Retinal pigment epithelial cell (primary cell): ENCODE data around the gene ZNF672.

Source experiments
- DNase-seq: peaks from one replicate; pipeline ENCODE4 v3.0.0-alpha.2; 2010; ENCODE audit warnings: low read depth
- H3K4me3 ChIP-seq: 2 replicates; pipeline ENCODE4 v1.5.1; 2011; ENCODE audit warnings: mild to moderate bottlenecking, low read length, control low read depth, moderate library complexity
- TF ChIP-seq, protein P1 (sequence below): conservative IDR thresholded peaks from 2 replicates; pipeline ENCODE4 v1.5.1; 2011; ENCODE audit warnings: low read depth, low read length, control low read depth, inconsistent platforms

Gene ZNF672

DNA sequence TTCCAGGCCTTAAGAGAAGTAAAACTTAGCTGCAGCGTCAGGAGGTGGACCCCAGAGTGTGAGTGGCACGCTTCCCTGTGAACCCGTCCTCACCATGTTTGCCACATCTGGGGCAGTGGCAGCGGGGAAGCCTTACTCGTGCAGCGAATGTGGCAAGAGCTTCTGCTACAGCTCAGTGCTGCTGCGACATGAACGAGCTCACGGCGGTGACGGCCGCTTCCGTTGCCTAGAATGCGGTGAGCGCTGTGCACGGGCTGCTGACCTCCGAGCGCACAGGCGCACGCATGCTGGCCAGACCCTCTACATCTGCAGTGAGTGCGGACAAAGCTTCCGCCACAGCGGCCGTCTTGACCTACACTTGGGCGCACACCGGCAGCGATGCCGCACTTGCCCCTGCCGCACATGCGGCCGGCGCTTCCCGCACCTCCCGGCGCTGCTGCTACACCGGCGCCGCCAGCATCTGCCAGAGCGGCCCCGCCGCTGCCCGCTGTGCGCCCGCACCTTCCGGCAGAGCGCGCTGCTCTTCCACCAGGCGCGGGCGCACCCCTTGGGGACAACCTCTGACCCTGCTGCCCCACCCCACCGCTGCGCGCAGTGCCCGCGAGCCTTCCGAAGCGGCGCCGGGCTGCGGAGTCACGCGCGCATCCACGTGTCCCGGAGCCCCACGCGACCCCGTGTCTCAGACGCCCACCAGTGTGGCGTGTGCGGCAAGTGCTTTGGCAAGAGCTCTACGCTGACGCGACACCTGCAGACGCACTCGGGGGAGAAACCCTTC, 9.3 kb downstream of the ZNF672 start:
- TF ChIP-seq, protein P1, sequence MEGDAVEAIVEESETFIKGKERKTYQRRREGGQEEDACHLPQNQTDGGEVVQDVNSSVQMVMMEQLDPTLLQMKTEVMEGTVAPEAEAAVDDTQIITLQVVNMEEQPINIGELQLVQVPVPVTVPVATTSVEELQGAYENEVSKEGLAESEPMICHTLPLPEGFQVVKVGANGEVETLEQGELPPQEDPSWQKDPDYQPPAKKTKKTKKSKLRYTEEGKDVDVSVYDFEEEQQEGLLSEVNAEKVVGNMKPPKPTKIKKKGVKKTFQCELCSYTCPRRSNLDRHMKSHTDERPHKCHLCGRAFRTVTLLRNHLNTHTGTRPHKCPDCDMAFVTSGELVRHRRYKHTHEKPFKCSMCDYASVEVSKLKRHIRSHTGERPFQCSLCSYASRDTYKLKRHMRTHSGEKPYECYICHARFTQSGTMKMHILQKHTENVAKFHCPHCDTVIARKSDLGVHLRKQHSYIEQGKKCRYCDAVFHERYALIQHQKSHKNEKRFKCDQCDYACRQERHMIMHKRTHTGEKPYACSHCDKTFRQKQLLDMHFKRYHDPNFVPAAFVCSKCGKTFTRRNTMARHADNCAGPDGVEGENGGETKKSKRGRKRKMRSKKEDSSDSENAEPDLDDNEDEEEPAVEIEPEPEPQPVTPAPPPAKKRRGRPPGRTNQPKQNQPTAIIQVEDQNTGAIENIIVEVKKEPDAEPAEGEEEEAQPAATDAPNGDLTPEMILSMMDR, result no peak
- H3K4me3 ChIP-seq, result no peak overlapping the region
- DNase-seq, result no peak

DNA sequence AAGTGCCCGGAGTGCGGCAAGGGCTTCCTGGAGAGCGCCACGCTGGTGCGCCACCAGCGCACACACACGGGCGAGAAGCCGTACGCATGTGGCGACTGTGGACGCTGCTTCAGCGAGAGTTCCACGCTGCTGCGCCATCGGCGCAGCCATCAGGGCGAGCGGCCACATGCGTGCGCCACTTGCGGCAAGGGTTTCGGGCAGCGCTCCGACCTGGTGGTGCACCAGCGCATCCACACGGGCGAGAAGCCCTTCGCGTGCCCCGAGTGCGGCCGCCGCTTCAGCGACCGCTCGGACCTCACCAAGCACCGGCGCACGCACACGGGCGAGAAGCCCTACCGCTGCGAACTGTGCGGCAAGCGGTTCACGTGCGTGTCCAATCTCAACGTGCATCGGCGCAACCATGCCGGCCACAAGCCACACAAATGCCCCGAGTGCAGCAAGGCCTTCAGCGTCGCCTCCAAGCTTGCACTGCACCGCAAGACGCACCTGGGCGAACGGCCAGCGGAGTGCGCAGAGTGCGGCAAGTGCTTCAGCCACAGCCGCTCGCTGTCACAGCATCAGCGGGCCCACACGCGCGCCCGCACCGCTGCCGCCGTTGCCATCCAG, 10.0 kb downstream of the ZNF672 start:
- H3K4me3 ChIP-seq, result no peak overlapping the region
- DNase-seq, result no peak
- TF ChIP-seq, protein P1, result no peak

DNA sequence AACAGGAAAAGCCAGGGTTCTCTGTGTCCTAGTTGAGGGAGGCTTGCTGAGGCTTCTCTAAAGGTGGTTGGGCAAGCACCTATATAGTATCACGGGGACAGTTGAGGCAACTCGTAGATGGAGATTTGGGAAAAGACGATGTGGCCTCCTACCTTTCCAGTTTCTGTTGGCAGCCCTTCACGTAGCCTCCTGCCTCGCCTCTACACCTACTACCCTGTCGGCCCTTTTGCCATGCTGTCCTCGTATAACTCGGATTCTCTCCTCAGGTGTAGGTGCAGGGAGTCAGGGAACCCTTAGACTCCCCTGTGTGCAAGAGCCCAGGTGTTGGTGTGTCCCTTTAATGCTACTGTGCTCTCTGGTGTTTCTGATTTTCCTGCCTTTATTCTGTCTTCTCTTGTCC, 10.6 kb downstream of the ZNF672 start:
- no peak for DNase-seq
- TF ChIP-seq, protein P1, result no peak
- no peak overlapping the region for H3K4me3 ChIP-seq

DNA sequence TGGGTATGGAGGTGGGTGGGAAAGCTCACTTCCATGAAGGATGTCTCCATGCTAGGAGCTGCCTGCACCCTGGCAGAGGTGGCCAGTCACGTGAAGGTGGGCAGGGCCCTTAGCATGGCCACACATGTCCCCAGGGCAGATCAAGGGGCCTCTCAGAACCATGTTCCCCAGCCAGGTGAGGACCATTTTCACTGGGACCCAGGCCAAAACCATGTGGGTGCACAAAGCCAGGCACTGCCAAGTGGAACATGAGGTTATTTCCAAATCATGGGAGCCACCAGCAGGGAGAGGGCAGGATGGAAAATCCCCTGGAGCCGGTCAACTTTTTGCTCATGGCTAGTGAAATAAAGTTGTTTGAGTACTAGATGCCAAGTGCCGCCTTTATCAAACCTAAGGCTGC, 11.1 kb downstream of the ZNF672 start:
- TF ChIP-seq, protein P1, result no peak
- no peak for DNase-seq
- no peak overlapping the region for H3K4me3 ChIP-seq

DNA sequence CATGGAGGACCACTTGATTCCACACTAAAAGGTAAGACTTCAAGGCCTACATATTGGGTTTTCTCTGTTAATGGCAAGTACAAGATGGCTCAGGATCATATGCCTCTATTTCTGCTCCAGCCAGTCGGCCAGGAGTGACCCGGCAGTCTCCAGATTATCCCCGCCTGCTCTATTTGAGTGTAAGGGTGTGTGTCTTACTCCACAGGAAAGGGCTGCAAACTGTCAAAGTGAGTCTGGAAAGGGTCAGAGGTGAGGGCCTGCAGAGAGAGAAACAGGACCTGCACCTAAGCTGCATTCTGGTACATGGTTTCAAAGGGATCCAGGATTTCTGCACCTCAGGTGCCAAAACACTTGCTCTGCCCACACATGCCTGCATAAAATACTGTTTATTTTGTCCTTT, 11.6 kb downstream of the ZNF672 start:
- TF ChIP-seq, protein P1, result no peak

DNA sequence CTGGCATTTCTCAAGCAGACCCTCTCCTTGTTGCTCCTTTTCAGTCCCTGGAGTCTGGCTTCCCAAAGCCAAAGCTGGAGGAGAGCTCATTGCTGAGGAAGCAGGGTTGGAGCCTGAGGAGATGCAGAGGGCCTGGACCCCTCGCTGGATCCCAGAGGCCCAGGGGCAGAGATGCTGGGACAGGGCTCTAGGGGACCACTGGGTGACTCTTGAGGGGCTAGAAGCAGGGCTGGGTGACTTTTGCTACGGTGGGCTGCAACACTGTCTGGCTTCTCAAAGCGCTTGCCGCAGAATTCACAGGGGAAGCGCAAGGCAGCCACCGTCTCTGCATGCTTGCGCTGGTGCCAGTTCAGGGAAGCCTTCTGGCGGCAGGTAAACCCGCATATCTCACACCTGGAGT, 12.1 kb downstream of the ZNF672 start:
- TF ChIP-seq, protein P1, result no peak
- no peak overlapping the region for H3K4me3 ChIP-seq

More for the DNA sequence above, 11.6 kb downstream of the ZNF672 start:
- no peak overlapping the region for H3K4me3 ChIP-seq
- DNase-seq, result no peak

More for the DNA sequence above, 12.1 kb downstream of the ZNF672 start:
- no peak for DNase-seq
